ENCODE measurements around the gene LMO1. TPM values are rescaled to one million over a fixed set of nuclear protein-coding genes. Genes with fewer than 3 reads are reported as not detected.

The LMO1 gene
- total RNA-seq (2014; rRNA removed; shearing (Covaris generic); ENCODE audit: low replicate concordance) = not detected in 2 replicates

DNA sequence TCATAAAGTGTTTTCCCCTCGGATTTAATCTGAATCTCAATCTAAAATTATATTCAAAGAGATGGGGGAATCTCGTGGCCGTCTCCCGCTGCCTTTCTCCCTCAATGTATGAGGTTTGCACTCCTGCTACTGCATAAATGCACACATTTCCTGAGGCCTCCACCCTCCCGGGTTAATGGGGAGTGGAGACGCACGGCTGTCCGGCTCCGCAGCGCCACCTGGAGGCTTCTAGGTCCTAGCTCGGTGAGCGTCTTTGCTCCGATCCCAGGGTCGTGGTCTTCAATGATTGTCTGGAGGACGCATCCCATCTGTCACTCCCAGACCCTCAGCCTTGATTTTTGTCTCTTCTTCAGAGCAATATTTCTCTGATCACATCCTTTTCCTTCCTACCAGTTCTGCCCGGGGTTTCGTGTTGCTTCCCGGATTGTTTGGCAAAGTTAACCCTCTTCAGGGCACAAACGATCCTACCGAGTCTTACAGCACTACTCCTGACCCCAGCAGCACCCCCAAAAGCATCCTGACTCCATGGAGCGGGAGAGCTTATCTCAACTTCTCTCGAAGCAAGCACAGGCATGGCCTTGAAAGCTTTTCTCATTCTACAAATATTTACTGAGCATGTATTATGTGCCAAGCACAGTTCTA is at the start of gene LMO1:
LMO1 (minus strand) TSS at position 110 of the 642 bp plus-strand sequence. CDS start 516 bp downstream, outside the sequence.
- Histone ChIP-seq H3K27me3 (peaks cover 27% of the 10 kb centered on the region), H3K4me3 (peak within 1 kb of the TSS; percentile 28), H3K9me3 (no peaks in the 10 kb centered on the region), H3K36me3 (no peaks in the 10 kb centered on the region)
- DNase-seq = peak; percentile 76

DNA sequence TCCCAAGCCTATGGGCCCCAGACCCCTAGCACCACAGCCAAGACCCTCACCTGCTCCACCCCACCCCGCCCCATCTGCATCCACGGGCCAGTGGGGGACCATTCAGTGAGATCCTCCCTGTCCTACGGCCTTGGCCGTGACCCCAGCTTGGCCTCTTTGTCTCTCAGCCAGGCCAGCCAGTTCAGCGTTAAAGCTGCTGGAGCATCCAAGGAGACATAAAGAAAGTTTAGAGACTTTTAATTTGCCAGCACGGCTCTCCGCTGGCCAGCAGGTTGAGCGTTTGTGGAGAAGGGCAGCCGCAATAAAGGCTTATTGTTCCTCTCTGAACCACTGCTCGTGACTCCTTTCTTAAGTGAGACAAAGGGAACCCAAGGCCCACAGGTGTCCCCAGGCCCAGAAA is 49.3 kb upstream of the LMO1 start:
- no peak for DNase-seq
- no peaks in the 10 kb centered on the region for H3K36me3 ChIP-seq
- H3K9me3 ChIP-seq = no peaks in the 10 kb centered on the region
- no peak overlapping the region for H3K4me3 ChIP-seq
- H3K27me3 ChIP-seq = no peaks in the 10 kb centered on the region

DNA sequence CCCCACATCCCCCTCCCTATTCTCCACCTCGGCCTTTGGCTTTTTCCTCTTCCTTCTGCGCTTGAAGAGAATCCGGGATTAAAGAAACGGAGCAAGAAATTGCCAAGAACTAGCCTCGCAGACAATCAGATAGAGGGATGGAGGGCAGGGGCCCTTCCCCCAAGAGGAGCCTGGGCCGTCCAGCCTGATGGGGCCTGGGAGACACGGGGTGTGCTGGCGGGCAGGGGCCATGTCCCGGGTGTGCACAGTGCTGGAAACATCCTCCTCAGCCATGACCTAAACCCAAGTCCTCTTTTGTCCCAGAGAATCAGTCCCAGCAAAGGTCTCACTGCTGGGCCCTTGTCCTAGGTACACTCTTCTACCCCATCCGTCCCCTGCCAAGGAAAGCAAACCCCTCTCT is 47.7 kb upstream of the LMO1 start:
- no peak overlapping the region for H3K4me3 ChIP-seq

DNA sequence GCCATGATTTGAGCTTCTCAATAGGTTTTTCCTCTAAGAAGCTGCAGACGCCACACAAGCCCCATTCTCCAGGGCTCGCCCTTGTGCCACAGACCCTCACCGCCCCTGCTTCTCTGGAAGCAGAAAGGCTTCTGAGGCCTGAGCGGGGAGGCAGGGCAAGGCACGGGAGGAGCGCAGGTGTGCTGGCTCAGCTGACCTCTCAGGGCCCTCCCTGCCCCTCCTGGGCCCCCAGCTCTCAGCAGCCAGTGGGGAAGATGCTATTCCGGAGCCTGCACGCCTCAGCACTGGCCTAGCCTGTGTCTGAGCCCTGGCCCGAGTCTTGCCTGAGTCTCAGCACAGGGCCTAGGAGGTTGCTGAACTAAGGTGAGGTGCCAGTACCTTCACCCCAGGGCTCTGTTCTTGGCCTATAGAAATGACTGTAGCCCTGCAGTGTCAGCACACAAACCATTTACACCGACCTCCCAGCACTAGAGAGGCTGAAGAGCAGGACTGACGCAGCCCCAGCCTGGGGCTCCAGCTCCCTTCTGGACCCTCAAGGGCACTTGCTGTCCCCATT is 47.1 kb upstream of the LMO1 start:
- no peak for DNase-seq
- Histone ChIP-seq H3K36me3 (no peaks in the 10 kb centered on the region), H3K27me3 (no peaks in the 10 kb centered on the region), H3K9me3 (no peaks in the 10 kb centered on the region), H3K4me3 (no peak overlapping the region)

More for the DNA sequence above, 47.7 kb upstream of the LMO1 start:
- H3K9me3 ChIP-seq = no peaks in the 10 kb centered on the region
- H3K27me3 ChIP-seq = no peaks in the 10 kb centered on the region
- DNase-seq = no peak
- no peaks in the 10 kb centered on the region for H3K36me3 ChIP-seq

DNA sequence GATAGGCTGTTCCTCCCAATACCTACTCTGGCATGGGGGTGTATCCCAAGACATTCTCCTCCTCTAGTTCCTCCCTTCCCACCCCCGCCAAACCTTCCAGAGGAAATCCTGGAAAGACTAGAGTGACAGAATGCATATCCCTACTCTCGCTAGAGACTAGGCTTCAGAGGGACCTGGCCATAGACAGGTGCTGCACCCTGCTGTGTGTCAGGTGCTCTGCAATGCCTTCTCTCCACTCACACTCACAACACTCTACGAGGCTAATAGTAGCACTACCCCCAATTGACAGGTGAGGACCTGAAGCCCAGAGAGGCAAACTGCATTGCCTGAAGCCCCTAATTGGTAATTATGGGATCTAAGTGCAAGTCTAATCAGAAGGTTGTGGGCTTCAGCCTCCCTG is 46.2 kb upstream of the LMO1 start:
- Histone ChIP-seq H3K27me3 (no peaks in the 10 kb centered on the region), H3K36me3 (no peaks in the 10 kb centered on the region), H3K4me3 (no peak overlapping the region), H3K9me3 (no peaks in the 10 kb centered on the region)
- DNase-seq = no peak

DNA sequence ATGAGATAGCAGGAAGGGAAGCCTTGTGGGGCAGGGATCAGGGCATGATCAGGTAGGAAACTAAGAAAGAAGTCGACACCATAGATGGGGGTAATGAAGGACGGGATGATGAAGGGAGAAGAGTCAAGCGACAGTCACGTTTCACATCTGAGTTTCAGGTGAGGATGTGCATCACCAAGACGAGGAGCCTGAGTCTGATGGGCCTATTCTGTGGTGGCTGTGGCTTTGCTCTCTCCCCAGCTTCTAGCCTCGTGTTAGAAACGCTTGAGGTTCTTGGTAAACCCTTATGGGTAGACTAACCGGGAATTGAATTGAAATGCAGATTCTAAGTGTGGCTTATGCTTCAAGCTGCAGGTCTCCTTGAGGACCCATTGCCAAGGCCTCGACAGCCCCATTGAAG is 45.6 kb upstream of the LMO1 start:
- Histone ChIP-seq H3K27me3 (no peaks in the 10 kb centered on the region), H3K9me3 (peaks cover 3% of the 10 kb centered on the region; the same call in 1 of the 2 replicates), H3K36me3 (no peaks in the 10 kb centered on the region), H3K4me3 (no peak overlapping the region)
- no peak for DNase-seq

DNA sequence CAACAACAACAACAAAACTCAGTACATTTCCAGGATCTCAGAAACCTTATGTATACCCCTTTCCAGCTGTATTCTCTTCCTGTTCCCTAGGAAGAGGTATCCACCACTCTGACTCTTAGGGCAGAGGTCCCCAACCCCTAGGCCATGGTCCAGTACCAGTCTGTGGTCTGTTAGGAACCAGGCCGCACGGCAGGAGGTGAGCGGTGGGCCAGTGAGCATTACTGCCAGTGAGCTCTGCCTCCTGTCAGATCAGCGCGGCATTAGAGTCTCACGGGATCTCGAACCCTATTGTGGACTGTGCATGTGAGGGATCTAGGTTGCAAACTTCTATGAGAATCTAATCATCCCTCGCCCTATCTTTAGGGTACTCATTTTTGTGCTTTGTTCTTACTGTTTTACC is 43.9 kb upstream of the LMO1 start:
- no peak for DNase-seq
- Histone ChIP-seq H3K36me3 (no peaks in the 10 kb centered on the region), H3K27me3 (no peaks in the 10 kb centered on the region), H3K4me3 (no peak overlapping the region), H3K9me3 (peaks cover 3% of the 10 kb centered on the region)

DNA sequence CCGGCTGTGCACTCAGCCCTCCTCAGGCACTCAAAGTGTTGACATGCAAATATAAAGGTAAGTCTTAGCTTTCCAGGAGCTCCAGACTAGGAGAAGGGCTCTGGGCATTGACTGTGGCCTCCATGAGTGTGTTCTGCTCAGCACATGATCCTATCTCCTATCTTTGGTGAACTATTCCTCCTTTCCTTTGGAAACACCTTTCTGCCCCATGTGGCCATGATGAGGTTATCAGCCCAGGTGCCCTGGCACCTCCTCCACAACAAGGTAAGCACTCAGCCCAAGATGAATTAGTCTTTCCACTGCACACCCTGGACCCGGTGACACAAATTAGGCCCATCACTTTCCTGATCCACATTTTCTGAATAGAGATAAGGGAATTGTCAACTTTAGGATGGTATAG is 37.9 kb upstream of the LMO1 start:
- H3K4me3 ChIP-seq = no peak overlapping the region
- H3K27me3 ChIP-seq = no peaks in the 10 kb centered on the region
- DNase-seq = no peak
- no peaks in the 10 kb centered on the region for H3K36me3 ChIP-seq
- H3K9me3 ChIP-seq = peaks cover 5% of the 10 kb centered on the region

DNA sequence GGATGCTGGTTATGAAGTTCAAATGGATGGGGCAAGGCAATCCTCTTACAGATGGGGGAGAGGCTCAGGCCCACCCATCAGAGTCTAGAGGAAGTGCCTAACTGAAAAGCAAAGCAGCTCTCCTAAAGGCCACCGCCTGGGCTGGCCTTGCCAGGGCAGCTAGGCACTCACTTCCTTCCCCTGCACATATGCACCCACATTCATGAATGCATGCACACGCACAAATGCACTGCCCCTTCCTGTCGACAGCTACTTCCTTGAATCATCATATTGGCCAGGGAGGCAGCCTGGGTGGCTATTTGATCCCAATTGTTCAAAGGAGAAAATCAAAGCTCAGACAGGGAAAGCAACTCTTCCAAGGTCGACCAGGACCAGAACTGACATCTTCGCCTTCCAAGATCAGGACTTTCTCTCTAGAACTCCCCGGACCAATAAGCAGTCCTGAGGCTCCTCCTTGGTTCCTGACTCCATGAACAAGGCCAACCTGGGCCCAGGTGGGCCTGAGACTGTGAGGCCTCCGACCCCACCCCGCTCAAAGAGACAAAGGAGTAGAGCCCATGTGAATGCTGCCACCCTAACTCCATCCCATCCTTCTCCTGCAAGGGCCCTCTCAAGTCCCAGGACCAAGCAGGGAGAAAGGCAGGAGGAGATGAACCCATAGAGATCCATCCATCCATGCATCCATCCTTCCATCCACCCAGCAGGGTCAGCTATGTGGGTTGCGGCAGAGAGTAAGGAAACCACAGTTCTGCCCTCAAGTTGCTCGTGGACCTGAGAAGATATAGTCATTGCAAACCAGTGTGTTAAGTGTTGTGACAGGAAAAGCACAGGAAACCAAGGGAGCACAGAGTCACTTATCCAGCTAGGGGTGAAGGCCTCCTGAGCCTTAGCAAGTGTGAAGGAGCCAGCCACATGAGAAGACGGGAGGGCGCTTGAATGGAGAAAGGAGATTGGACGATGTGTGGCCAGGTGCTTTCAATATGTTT is 35.4 kb upstream of the LMO1 start:
- Histone ChIP-seq H3K4me3 (no peak overlapping the region), H3K27me3 (no peaks in the 10 kb centered on the region), H3K36me3 (no peaks in the 10 kb centered on the region), H3K9me3 (peaks cover 3% of the 10 kb centered on the region)
- no peak for DNase-seq

DNA sequence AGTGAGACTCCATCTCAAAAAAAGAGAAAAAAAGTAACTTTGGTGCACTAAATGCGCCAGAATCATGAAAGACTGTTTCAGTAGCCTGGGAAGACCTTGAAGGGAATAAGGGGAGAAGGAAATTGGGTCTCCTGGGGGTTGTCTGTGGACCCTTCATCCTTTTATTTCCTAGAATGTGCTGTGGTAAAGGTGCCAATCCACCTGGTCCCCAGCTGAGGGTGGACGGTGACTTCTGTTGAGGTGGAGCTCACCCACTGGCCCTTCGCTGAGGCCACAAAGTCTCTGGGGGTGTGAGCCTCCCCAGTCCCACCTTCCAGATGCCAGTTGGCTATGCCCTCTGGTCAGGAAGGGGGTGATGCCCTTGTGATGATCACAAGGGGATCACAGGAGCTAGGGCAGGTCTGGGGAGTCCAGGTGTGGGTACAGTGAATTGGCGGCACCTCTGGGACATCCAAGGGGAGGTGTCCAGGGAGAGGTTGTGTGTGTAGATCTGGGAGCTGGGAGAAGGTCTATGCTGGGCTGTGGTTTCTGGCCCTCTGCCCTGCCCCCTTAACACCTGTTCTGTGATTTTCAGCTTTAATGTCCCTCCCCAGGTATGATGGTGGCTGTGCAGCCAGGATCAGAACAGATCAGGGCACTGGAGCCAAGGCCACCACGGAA is 34.2 kb upstream of the LMO1 start:
- no peak for DNase-seq
- no peaks in the 10 kb centered on the region for H3K36me3 ChIP-seq
- peaks cover 3% of the 10 kb centered on the region; the same call in 1 of the 2 replicates for H3K9me3 ChIP-seq
- no peaks in the 10 kb centered on the region for H3K27me3 ChIP-seq
- H3K4me3 ChIP-seq = no peak overlapping the region

DNA sequence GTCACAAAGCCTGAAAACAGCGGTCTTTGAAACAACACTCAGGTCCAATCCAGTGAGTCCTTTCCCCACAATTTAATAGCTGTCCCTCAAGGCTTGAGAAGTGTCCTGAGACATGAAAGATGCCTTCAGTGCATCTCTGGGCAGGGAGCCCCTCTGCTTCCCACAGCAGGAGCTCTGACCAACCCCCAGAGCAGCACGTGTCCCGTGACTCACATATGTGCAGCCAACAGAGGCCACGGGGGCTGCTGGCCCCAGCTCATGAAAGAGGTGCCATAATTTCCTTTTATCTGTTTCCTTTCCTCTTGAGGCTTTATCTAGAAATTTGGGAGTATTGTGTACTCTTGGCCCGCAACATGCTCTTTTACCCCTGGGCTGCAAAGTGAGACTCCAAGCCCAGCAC is 33.2 kb upstream of the LMO1 start:
- H3K36me3 ChIP-seq = no peaks in the 10 kb centered on the region
- no peak overlapping the region for H3K4me3 ChIP-seq
- no peaks in the 10 kb centered on the region for H3K9me3 ChIP-seq
- DNase-seq = no peak
- H3K27me3 ChIP-seq = no peaks in the 10 kb centered on the region

DNA sequence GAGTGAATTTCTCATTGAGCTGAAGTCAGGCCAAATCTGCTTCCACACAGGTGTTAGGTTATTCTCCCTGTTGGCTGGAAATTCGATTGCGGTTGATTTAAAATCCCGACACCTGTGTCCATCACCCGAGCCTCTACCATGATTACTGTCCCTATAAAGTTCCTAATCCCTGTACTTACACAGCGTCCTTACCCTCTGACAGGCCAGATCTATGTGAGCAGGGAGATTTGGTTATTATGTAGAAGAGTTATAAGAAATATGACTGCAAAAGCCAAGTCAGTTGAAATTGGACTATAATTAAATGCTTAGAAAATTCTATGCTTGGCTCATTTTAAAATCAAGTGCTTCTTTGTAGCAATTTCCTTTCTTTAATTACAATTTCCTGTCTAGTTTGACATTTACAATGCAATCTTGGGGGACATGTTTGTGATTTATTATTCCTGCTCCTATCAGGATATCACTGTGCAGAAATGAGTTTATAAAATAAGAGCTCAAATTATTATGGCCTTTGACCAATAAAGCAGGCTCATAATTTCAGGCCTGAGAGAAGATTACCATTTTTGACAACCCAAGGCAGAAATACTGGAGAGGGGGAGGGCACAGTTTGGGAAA is 32.5 kb upstream of the LMO1 start:
- Histone ChIP-seq H3K36me3 (no peaks in the 10 kb centered on the region), H3K27me3 (no peaks in the 10 kb centered on the region), H3K9me3 (no peaks in the 10 kb centered on the region), H3K4me3 (no peak overlapping the region)
- no peak for DNase-seq

DNA sequence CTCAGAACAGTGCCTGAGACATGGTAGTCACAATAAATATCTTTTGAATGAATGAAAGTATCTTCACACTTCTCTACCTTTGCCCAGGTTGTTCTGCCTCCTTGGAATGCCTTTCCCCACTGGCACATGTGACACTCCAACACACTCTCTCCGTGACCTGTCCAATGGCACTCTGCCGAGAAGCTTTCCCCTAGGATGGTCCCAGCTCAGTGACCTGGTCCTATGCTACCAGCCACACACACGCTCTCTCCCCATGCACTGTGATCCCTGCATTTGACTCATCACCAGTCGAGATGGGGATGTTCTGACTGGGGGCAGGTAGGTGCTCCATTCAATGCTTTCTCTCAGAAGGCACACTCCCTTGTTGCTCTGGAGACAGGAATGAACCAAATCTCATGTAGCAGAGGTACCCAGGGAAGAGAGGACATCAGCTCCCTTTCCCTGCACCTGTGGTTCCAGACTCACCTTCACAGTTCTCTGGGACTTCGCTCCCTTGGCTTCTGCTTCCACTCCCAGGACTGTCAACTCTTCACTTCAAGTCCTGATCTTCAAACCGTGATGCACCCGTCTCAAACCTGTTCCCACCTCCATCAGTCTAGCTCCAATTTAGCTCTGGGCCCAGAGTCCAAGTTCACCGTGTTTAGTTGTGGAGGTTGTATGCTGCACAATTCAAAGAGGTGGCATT is 30.7 kb upstream of the LMO1 start:
- Histone ChIP-seq H3K36me3 (no peaks in the 10 kb centered on the region), H3K9me3 (no peaks in the 10 kb centered on the region), H3K27me3 (no peaks in the 10 kb centered on the region), H3K4me3 (no peak overlapping the region)
- no peak for DNase-seq

DNA sequence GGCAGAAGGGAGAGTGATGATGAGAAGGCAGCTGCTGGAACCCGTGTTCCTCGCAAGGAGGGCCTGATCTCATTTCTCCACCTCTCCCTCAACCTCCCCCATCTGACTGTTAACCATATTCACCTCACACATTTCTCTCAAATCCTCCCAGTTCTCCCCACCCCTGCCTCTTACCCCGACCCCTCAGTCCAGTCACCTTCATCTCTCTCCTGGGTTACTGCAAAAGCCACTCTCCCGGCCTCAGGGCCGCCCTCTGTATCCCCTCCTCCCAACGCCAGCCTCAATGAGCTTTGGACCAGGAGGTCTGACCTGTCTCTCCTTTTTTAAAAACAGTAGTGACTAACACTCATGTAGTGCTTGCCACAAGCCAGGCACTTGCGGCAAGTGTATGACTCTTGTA is 29.5 kb upstream of the LMO1 start:
- H3K36me3 ChIP-seq = no peaks in the 10 kb centered on the region
- no peaks in the 10 kb centered on the region for H3K27me3 ChIP-seq

DNA sequence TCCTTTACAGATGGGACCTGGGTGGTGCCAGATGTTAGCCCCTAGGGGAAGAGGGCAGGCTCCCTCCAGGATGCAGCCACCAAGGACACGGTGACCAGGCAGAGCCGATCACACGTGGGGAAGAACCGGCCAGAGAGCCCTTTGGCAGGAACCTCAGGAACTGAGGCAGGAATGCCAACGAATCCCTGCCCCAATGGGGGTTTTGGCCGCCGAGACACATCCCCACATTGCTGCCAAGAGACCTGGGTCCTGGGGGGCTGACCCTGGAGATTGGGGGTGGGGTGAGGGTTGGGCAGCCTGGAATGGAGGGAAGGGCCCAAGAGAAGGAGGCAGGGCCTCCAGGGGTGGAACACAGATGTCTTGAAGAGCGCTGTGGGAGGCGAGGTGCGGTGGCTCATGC is 28.7 kb upstream of the LMO1 start:
- no peak for DNase-seq
- Histone ChIP-seq H3K9me3 (no peaks in the 10 kb centered on the region), H3K4me3 (no peak overlapping the region), H3K36me3 (no peaks in the 10 kb centered on the region), H3K27me3 (no peaks in the 10 kb centered on the region)

More for the DNA sequence above, 29.5 kb upstream of the LMO1 start:
- Histone ChIP-seq H3K9me3 (no peaks in the 10 kb centered on the region), H3K4me3 (no peak overlapping the region)
- DNase-seq = no peak
